Activated CD4-positive, alpha-beta T cell treated with anti-CD3 and anti-CD28 coated beads, Interleukin-2, amount 10 ng/mL, durations not matched to agents 7 days and 5 days (primary cell): ENCODE results near the gene KRTAP9-2. TPM values are rescaled to one million over a fixed set of nuclear protein-coding genes. Genes with fewer than 3 reads are reported as not detected.
"Not testable (repeated sequence)": the region's sequence is repeated elsewhere in the genome, so short reads cannot be mapped to it uniquely, and the experiment has no call there.

Source experiments
- CTCF ChIA-PET: fragments of 350-600 bp; sonication (Branson Sonifier 250); formaldehyde crosslinking; loops from one replicate; lab custom pipeline; 2021; ENCODE audit warnings: antibody characterized with exemption; lab: Charles Lee
- POLR2A ChIA-PET: fragments of 350-600 bp; sonication (Branson Sonifier 250); formaldehyde crosslinking; loops from one replicate; lab custom pipeline; 2021; ENCODE audit warnings: antibody characterized with exemption; lab: Charles Lee
- DNase-seq: peaks from one replicate; pipeline ENCODE4 v3.0.0-alpha.2; 2020
- H3K27ac Mint-ChIP-seq: one replicate; pipeline ENCODE4 v1.8.0; 2021; ENCODE audit warnings: mild to moderate bottlenecking, moderate library complexity, mixed read lengths
- H3K27me3 Mint-ChIP-seq: one replicate; pipeline ENCODE4 v1.8.0; 2021; ENCODE audit warnings: mixed read lengths
- H3K36me3 Mint-ChIP-seq: one replicate; pipeline ENCODE4 v1.8.0; 2021; ENCODE audit warnings: low read depth, mixed read lengths
- H3K4me1 Mint-ChIP-seq: one replicate; pipeline ENCODE4 v1.8.0; 2021; ENCODE audit warnings: mixed read lengths
- H3K4me3 Mint-ChIP-seq: one replicate; pipeline ENCODE4 v1.8.0; 2021; ENCODE audit warnings: mild to moderate bottlenecking, moderate library complexity, mixed read lengths
- H3K9me3 Mint-ChIP-seq: one replicate; pipeline ENCODE4 v1.8.0; 2021; ENCODE audit warnings: mixed read lengths
- total RNA-seq, 2 experiments: library from RNA; stranded (reverse); gene quantifications; one replicate each; pipeline ENCODE4 v1.2.3, GENCODE V29; 2021

KRTAP9-2 gene, protein sequence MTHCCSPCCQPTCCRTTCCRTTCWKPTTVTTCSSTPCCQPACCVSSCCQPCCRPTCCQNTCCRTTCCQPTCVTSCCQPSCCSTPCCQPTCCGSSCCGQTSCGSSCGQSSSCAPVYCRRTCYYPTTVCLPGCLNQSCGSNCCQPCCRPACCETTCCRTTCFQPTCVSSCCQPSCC
- total RNA-seq = not detected

DNA sequence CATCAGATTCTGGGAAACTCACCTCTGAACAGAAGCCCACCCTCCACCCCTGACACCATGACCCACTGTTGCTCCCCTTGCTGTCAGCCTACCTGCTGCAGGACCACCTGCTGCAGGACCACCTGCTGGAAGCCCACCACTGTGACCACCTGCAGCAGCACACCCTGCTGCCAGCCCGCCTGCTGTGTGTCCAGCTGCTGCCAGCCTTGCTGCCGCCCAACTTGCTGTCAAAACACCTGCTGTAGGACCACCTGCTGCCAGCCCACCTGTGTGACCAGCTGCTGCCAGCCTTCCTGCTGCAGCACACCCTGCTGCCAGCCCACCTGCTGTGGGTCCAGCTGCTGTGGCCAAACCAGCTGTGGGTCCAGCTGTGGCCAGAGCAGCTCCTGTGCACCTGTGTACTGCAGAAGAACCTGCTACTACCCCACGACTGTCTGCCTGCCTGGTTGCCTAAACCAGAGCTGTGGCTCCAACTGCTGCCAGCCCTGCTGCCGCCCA, at the start of gene KRTAP9-2:
Gene KRTAP9-2, plus strand, starts transcription at position 51 of the 498 bp plus-strand sequence. Its CDS starts 7 bp downstream, at position 58.
- CTCF ChIA-PET, H3K4me1 Mint-ChIP-seq, POLR2A ChIA-PET, H3K36me3 Mint-ChIP-seq, H3K9me3 Mint-ChIP-seq, H3K27me3 Mint-ChIP-seq, DNase-seq, H3K4me3 Mint-ChIP-seq, H3K27ac Mint-ChIP-seq: not testable (repeated sequence)

GRCh38 chr17:41176744-41177387, 49.6 kb upstream of the KRTAP9-2 start:
- H3K4me3 Mint-ChIP-seq = no peak overlapping the region
- ChIA-PET POLR2A (interaction anchor here (0.6 kb wide), 1 partner anchor 433 kb away, joined by 3 read pairs; no protein-coding TSS in a partner anchor), CTCF (no interaction called here)
- no peaks in the 10 kb centered on the region for H3K4me1 Mint-ChIP-seq
- H3K9me3 Mint-ChIP-seq = no peaks in the 10 kb centered on the region
- H3K27me3 Mint-ChIP-seq = no peaks in the 10 kb centered on the region
- DNase-seq = no peak
- no peaks in the 10 kb centered on the region for H3K36me3 Mint-ChIP-seq
- H3K27ac Mint-ChIP-seq = no peak overlapping the region

- DNase-seq = no peak
- no peaks in the 10 kb centered on the region for H3K4me1 Mint-ChIP-seq
- CTCF ChIA-PET = no interaction called here
- no peaks in the 10 kb centered on the region for H3K27me3 Mint-ChIP-seq
- no peak within 1 kb of the TSS for H3K4me3 Mint-ChIP-seq
- no peaks in the 10 kb centered on the region for H3K9me3 Mint-ChIP-seq
- H3K36me3 Mint-ChIP-seq = no peaks in the 10 kb centered on the region
- H3K27ac Mint-ChIP-seq = no peak within 1 kb of the TSS
- POLR2A ChIA-PET = no interaction called here
These were observed 48.6 kb upstream of the KRTAP9-2 start, which contains the start of gene KRTAP4-2 for GRCh38 chr17:41177727-41178271. Gene KRTAP4-2, minus strand, starts transcription at chr17:41178221. Its CDS starts 57 bp downstream, at chr17:41178164.

- no peak for DNase-seq
- H3K9me3 Mint-ChIP-seq = no peaks in the 10 kb centered on the region
- H3K27me3 Mint-ChIP-seq = no peaks in the 10 kb centered on the region
- H3K27ac Mint-ChIP-seq = no peak overlapping the region
- H3K4me1 Mint-ChIP-seq = no peaks in the 10 kb centered on the region
- ChIA-PET POLR2A (no interaction called here), CTCF (no interaction called here)
- no peaks in the 10 kb centered on the region for H3K36me3 Mint-ChIP-seq
- H3K4me3 Mint-ChIP-seq = no peak overlapping the region
These were observed 48.1 kb upstream of the KRTAP9-2 start for GRCh38 chr17:41178341-41178740.

DNA sequence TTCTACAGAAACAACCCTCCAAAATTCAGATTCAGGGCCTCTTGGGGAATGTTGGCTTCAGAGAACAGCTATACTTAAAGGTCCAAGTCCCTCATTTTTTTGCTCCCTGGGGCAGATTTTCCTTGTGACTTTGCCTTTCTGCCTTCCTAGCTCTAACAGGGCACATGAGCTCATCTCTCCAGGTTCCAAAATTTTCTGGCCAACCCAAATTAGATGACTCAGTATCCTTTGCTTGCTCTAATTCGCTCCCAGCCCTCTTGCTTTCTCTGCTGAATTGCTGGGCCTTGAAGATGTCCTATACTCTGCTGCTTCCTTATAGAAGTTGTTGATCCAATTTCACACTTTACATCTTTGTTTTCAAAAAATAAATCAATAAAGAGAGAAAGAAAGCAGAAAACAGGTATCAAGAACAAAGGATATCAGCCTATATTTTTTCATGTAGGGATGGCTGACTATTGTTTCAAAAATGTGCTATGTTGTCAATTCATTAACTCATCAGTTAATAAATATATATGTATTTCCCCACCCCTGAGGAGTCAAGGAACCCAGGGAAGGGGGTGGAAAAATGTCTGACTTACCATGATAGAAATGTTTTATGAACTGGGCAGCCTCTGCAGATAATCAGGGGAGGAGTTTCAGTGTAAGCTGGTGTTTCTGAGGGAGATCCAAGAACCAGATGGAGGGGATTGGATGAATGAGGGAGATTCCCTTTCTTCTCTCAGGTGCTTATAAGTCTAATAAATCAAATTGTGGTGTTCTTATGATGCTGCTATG, 47.4 kb upstream of the KRTAP9-2 start:
- CTCF ChIA-PET = no interaction called here
- Mint-ChIP-seq H3K4me3 (no peak overlapping the region), H3K4me1 (no peaks in the 10 kb centered on the region), H3K36me3 (no peaks in the 10 kb centered on the region), H3K27ac (no peak overlapping the region), H3K27me3 (no peaks in the 10 kb centered on the region), H3K9me3 (no peaks in the 10 kb centered on the region)
- no peak for DNase-seq
- POLR2A ChIA-PET = no interaction called here

GRCh38 chr17:41184480-41184961, 41.9 kb upstream of the KRTAP9-2 start, which contains the start of gene KRTAP4-1:
Gene KRTAP4-1, minus strand, starts transcription at chr17:41184911. Its CDS starts 57 bp downstream, at chr17:41184854.
- DNase-seq = no peak
- Mint-ChIP-seq H3K4me3 (no peak within 1 kb of the TSS), H3K4me1 (no peaks in the 10 kb centered on the region), H3K27ac (no peak within 1 kb of the TSS), H3K36me3 (no peaks in the 10 kb centered on the region), H3K27me3 (no peaks in the 10 kb centered on the region), H3K9me3 (no peaks in the 10 kb centered on the region)
- ChIA-PET POLR2A (no interaction called here), CTCF (no interaction called here)

GRCh38 chr17:41185001-41185400, 41.4 kb upstream of the KRTAP9-2 start:
- DNase-seq = no peak
- H3K4me3 Mint-ChIP-seq = no peak overlapping the region
- CTCF ChIA-PET = no interaction called here
- no peak overlapping the region for H3K27ac Mint-ChIP-seq
- no peaks in the 10 kb centered on the region for H3K27me3 Mint-ChIP-seq
- H3K4me1 Mint-ChIP-seq = no peaks in the 10 kb centered on the region
- H3K36me3 Mint-ChIP-seq = no peaks in the 10 kb centered on the region
- H3K9me3 Mint-ChIP-seq = no peaks in the 10 kb centered on the region
- POLR2A ChIA-PET = no interaction called here

- ChIA-PET POLR2A (no interaction called here), CTCF (no interaction called here)
- Mint-ChIP-seq H3K27me3 (no peaks in the 10 kb centered on the region), H3K27ac (no peak overlapping the region), H3K4me3 (no peak overlapping the region), H3K9me3 (no peaks in the 10 kb centered on the region), H3K36me3 (no peaks in the 10 kb centered on the region), H3K4me1 (no peaks in the 10 kb centered on the region)
- DNase-seq = no peak
These were observed 39.6 kb upstream of the KRTAP9-2 start for GRCh38 chr17:41186872-41187271.

DNA sequence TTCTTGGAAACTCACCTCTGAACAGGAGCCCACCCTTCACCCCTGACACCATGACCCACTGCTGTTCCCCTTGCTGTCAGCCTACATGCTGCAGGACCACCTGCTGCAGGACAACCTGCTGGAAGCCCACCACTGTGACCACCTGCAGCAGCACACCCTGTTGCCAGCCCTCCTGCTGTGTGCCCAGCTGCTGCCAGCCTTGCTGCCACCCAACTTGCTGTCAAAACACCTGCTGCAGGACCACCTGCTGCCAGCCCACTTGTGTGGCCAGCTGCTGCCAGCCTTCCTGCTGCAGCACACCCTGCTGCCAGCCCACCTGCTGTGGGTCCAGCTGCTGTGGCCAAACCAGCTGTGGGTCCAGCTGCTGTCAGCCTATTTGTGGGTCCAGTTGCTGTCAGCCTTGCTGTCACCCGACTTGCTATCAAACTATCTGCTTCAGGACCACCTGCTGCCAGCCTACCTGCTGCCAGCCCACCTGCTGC, 36.6 kb upstream of the KRTAP9-2 start, which contains the start of gene KRTAP9-1:
Gene KRTAP9-1, plus strand, starts transcription at position 51 of the 482 bp plus-strand sequence. Its CDS starts 0 bp downstream, at position 51.
- H3K27me3 Mint-ChIP-seq, H3K27ac Mint-ChIP-seq, POLR2A ChIA-PET: not testable (repeated sequence)

DNA sequence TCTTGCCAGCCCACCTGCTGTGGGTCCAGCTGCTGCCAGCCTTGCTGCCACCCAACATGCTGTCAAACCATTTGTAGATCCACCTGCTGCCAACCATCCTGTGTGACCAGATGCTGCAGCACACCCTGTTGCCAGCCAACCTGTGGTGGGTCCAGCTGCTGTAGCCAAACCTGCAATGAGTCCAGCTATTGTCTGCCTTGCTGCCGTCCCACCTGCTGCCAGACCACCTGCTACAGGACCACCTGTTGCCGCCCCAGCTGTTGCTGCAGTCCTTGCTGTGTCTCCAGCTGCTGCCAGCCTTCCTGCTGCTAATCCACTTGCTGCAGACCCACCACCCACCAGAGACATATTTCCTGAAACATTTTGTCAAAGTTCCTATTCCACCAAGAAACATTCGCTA, 36.1 kb upstream of the KRTAP9-2 start:
- CTCF ChIA-PET = no interaction called here
- Mint-ChIP-seq H3K9me3 (no peaks in the 10 kb centered on the region), H3K4me3 (no peak overlapping the region), H3K4me1 (no peaks in the 10 kb centered on the region), H3K36me3 (no peaks in the 10 kb centered on the region), H3K27ac (no peak overlapping the region), H3K27me3 (no peaks in the 10 kb centered on the region)
- DNase-seq = no peak
- POLR2A ChIA-PET = no interaction called here

More for the DNA sequence above, 36.6 kb upstream of the KRTAP9-2 start, which contains the start of gene KRTAP9-1:
- DNase-seq, H3K36me3 Mint-ChIP-seq, H3K9me3 Mint-ChIP-seq, H3K4me3 Mint-ChIP-seq, H3K4me1 Mint-ChIP-seq: not testable (repeated sequence)
- CTCF ChIA-PET = interaction anchor here (0.6 kb wide), 1 partner anchor 78 kb away, joined by 3 read pairs; no protein-coding TSS in a partner anchor

- H3K27me3 Mint-ChIP-seq = peaks cover 9% of the 10 kb centered on the region
- no peak overlapping the region for H3K4me3 Mint-ChIP-seq
- H3K36me3 Mint-ChIP-seq = no peaks in the 10 kb centered on the region
- no peak for DNase-seq
- no peaks in the 10 kb centered on the region for H3K9me3 Mint-ChIP-seq
- CTCF ChIA-PET = interaction anchor here (0.7 kb wide), 1 partner anchor 195 kb away, joined by 4 read pairs; no protein-coding TSS in a partner anchor
- POLR2A ChIA-PET = no interaction called here
- H3K4me1 Mint-ChIP-seq = no peaks in the 10 kb centered on the region
- no peak overlapping the region for H3K27ac Mint-ChIP-seq
These were observed 30.4 kb upstream of the KRTAP9-2 start for GRCh38 chr17:41196068-41196467.

DNA sequence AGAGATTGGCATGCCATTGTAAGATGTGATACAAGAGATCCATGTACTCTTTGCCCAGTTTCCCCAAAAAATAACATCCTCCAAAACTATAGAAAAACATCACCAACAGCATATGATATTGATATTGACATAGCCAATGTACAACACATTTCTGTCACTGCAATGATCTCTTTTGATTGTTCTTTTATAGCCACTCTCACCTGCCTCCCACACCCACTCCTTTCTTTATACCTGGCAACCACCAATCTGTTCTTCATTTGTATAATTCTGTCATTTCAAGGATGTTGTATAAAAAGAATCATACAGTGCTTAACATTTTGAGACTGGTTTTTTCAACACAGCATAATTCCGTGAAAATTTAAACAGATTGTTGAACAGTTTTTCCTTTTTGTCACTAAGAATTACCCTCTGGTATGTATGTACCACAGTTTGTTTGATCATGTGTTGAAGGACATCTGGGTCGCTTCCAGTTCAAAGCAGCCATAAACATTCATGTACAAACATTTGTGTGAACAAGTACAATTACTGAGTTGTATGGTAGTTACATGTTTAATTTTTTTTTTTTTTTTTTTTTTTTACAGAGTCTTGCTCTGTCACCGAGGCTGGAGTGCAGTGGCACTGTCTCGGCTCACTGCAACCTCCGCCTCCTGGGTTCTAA, 26.9 kb upstream of the KRTAP9-2 start:
- no peak overlapping the region for H3K4me3 Mint-ChIP-seq
- no peaks in the 10 kb centered on the region for H3K9me3 Mint-ChIP-seq
- peaks cover 9% of the 10 kb centered on the region for H3K27me3 Mint-ChIP-seq
- ChIA-PET POLR2A (no interaction called here), CTCF (no interaction called here)
- DNase-seq = no peak
- H3K36me3 Mint-ChIP-seq = no peaks in the 10 kb centered on the region
- no peak overlapping the region for H3K27ac Mint-ChIP-seq
- no peaks in the 10 kb centered on the region for H3K4me1 Mint-ChIP-seq
